ENCODE measurements around the gene CASP8AP2.
A peak's percentile ranks its signal among the peaks of the same experiment; 100 is the strongest.
"Not testable (repeated sequence)": the region's sequence is repeated elsewhere in the genome, so short reads cannot be mapped to it uniquely, and the experiment has no call there.

CASP8AP2 gene

GRCh38 chr6:89826029-89826528 lies 3.6 kb upstream of the CASP8AP2 start:
- no peak for DNase-seq

GRCh38 chr6:89828475-89828987 lies 1.1 kb upstream of the CASP8AP2 start:
- DNase-seq, result not testable (repeated sequence)

DNA sequence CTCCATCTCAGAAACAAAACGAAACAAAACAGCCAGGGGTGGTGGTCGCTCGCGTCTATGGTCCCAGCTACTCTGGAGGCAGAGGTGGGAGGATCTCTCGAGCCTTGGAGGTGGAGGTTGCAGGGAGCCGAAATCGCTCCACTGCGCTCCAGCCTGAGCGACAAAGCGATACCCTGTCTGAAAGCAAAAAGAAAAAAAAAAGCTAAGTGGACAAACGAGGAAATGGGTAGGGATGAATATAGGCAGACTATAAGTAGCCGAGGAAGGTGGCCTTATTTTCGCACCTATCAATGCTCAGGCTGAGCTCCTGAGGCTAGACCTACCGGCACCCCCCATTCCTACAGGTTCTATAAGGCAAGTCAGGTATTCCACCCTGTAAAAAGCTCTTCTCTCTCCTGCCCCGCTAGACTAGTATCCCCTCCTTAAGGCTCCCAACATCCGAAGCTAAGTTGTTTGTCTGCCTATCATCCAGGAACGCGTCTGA lies 650 bp upstream of the CASP8AP2 start:
- DNase-seq, result peak; percentile 17

GRCh38 chr6:89830170-89830809 lies 610 bp downstream of the CASP8AP2 start:
- no peak for DNase-seq

DNA sequence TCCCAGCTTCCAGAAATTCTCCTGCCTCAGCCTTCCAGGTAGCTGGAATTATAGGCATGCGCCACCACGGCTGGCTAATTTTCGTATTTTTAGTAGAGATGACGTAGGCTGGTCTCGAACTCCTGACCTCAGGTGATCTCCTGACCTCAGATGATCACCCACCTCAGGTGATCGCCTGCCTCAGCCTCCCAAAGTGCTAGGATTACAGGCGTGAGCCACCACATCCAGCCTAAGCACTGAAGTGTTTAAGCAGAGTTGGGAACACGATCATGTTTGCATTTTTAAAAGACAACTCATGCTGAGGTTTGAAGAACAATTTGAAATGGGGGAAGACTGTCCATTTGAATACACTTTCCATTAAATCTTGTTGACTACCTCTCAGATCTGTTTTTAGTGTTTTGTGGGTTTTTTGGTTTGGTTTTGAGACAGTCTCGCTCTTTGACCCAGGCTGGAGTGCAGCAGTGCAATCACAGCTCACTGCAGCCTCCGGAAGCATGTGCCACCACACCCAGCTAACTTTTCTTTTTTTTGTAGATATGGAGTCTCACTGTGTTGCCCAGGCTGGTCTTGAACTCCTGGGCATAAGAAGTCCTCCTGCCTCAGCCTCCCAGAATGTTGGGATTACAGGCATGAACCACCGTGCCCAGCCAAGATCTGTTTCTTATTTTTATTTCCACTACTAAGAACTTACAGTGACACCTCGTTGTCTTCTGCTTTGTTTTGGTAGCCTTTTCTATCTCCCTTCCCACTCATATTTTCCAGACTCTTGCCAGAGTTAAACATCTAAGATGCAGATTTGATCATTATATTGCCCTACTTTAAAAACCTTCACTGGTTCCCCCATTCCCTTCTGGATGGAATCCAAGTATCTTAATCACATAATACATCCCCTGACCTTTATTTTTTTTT lies 5.5 kb downstream of the CASP8AP2 start:
- DNase-seq, result no peak

DNA sequence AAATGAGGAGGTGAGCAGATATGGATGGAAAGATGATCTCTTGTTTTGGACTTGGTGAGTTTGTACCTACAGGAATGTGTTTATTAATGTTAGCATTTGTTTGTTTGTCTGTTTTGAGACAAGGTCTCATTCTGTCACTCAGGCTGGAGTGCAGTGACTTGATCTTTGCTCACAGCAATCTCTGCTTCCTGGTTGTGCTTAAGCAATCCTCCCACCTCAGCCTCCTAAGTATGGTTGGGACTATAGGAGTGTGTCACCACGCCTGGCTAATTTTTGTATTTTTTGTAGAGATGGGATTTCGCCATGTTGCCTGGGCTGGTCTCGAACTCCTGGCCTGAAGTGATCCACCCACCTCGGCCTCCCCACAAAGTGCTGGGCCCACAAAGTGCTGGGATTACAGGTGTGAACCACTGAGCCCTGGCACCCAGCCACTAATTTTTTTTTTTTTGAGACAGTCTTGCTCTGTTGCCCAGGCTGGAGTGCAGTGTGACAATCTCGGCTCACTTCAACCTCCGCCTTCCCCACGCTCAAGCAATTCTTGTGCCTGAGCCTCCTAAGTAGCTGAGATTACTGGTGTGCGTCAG lies 7.1 kb downstream of the CASP8AP2 start:
- no peak for DNase-seq

DNA sequence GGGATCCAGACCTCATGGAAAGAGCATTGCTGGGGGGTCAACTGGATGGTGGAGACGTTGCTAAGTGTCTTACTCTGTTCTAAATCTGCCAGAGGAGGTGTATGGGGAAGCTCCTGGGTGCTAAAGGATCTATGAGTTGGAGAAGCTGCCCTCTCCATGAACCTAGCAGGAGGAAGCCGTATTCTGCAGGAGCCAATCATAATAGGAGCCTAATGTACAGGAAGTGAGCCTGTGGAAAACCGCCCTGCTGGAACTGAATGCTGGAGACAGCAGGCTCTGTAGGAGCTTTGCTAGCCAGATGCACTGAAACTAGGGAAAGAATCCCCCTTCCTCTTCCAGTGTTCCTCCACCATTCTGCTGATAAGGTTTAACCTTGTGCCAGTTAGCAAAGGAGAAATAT lies 10.9 kb downstream of the CASP8AP2 start:
- no peak for DNase-seq

DNA sequence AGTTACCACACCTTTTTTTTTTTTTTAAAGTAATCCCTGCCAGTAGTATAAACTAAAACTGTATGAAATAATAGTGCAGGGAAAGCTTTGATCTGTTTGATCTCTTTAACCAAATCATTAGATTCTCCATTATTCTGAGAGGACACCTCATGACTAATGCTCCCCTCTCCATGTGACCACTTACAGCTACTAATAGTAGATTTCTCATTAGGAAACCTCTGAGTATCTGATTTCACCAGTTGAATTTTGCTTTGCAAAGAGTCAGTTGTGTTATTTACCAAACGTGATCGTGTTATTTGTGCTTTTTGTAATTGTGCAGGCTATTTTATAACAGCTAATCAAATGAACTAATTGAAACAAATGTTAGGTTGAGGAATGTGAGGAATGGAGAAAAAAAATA lies 12.5 kb downstream of the CASP8AP2 start:
- DNase-seq, result no peak

DNA sequence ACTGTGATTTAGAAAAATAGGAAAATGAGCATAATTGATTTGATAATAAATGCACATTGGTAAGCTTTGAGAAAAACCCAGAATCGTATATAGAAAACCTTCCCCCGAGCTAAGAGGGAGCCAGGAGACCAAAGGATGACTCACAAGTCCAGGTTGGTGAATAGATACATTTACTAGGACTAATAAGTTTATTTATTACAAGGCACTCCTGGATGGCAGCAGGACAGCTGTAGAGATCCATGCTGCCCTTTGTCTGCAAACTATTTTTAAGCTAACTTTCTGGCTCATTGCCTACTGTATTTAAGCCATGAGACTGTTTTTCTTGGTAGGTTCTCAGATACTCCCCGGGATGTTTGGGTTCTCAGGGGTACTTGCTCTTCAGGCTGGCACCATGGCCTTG lies 13.4 kb downstream of the CASP8AP2 start:
- no peak for DNase-seq

DNA sequence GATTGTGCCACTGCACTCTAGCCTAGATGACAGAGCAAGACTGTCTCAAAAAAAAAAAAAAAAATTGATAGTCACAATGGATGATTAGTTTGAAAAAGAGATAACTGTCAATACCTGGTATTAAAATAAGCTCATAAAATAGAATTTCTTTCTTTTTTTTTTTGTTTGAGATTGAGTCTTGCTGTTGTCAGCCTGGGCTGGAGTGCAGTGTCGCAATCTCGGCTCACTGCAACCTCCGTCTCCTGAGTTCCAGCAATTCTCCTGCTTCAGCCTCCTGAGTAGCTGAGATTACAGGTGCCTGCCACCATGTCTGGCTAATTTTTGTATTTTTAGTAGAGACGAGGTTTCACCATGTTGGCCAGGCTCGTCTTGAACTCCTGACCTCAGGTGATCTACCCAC lies 17.8 kb downstream of the CASP8AP2 start:
- not testable (repeated sequence) for DNase-seq

DNA sequence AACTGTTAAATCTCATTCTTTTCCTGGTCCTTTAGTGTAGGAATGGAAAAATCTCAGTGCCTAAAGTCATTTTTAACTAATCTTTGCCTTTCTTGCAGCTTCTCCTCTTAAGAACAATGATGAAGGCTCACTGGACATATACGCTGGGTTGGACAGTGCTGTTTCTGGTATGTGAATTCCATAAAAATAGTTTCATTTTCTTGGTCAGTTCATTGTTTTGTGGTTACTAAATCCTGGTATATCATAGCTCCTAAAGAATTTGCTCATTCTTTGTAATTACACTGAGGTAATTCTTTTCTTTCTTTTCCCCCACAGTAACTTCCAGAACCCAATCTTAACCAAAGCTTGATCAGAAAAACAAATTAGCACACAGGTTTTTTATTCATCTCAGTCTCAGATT lies 23.4 kb downstream of the CASP8AP2 start:
- DNase-seq, result no peak

- DNase-seq, result no peak
Observed at GRCh38 chr6:89858041-89858440, 28.4 kb downstream of the CASP8AP2 start.

DNA sequence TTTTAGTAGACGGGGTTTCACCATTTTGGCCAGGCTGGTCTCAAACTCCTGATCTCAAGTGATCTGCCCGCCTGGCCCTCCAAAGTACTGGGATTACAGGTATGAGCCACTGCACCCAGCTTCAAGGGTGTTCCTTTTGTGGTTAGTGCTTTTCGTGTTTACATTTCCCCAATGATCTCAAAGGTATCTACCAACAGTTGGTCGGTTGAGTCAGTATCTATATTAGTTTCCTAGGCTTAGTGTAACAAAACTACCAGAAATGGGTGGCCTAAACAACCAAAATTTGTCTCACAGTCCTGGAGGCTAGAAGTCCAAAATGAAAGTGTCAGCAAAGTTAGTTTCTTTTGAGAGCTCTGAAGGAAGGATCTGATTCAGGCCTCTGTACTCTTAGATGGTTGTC lies 30.1 kb downstream of the CASP8AP2 start:
- no peak for DNase-seq

- no peak for DNase-seq
Observed at GRCh38 chr6:89862273-89862672, 32.6 kb downstream of the CASP8AP2 start.

DNA sequence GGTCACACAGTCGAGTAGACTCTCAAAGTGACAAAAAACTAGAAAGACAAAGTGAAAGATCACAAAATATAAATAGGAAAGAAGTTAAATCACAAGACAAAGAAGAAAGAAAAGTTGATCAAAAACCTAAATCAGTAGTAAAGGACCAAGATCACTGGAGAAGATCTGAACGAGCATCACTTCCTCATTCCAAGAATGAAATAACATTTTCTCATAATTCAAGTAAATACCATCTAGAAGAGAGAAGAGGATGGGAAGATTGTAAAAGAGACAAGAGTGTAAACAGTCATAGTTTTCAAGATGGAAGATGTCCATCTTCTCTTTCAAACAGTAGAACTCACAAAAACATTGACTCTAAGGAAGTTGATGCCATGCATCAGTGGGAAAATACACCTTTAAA lies 33.0 kb downstream of the CASP8AP2 start:
- DNase-seq, result no peak

GRCh38 chr6:89866024-89866678 lies 36.5 kb downstream of the CASP8AP2 start:
- DNase-seq, result no peak

GRCh38 chr6:89873721-89874120 lies 44.0 kb downstream of the CASP8AP2 start:
- DNase-seq, result no peak

GRCh38 chr6:89874438-89874837 lies 44.8 kb downstream of the CASP8AP2 start:
- no peak for DNase-seq

DNA sequence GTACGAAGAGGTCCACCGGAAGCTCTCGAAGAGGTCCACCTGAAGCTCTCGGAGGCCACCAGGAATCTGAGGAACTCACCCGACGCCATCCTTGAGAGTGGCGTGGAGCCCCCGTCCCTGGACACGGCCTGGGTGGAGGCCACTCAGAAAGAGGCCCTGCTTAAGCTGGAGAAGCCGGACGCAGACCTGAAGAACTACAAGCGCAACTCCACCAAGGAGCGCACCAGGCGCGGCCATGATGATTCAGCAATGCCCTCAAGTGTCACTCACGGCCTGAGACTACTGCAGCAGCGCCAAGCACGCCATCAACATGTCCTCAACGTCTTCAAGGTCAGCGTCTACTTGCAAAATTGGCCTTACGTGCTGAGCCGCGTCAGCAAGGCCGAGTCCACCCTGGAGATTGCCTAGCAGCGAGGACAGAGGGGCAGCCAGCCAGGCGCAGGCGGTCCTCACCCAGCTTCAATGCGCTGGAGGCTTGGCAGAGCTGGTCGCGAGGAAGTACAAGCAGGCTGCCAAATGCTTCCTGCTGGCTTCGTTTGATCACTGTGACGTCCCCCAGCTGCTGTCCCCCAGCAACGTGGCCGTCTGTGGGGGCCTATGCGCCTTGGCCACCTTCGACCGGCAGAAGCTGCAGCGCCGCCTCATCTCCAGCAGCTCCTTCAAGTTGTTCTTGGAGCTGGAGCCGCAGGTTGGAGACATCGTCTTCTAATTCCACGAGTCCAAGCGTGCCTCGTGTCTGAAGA lies 56.9 kb downstream of the CASP8AP2 start:
- no peak for DNase-seq

- no peak for DNase-seq
Observed at GRCh38 chr6:89887452-89888137, 57.9 kb downstream of the CASP8AP2 start.

GRCh38 chr6:89888138-89888514 lies 58.4 kb downstream of the CASP8AP2 start:
- no peak for DNase-seq

DNA sequence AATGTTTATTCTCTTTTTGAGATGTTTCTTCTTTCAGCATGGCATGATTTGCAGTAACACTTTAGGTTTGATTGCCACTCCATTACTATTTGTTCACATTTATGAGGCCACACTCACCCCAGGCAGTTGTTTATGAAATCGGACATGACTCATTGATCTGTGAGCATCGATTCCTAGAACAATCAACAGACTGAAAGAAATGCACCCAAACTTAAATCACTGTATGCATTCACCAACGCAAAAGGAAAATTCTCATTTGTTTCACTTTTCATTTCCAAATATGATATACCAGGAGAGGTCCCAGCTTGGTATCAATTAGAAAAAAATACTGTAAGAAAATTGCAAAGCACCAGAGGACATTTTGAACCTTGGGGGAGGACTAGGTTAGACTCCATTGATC lies 59.2 kb downstream of the CASP8AP2 start:
- no peak for DNase-seq

All from activated naive CD4-positive, alpha-beta T cell treated with anti-CD3 and anti-CD28 coated beads, Interleukin-2, amount 50 U/mL, for 16 hours (primary cell).